ENCODE data around the gene FUT7.
"Not testable (repeated sequence)": the region's sequence is repeated elsewhere in the genome, so short reads cannot be mapped to it uniquely, and the experiment has no call there.

The FUT7 gene

DNA sequence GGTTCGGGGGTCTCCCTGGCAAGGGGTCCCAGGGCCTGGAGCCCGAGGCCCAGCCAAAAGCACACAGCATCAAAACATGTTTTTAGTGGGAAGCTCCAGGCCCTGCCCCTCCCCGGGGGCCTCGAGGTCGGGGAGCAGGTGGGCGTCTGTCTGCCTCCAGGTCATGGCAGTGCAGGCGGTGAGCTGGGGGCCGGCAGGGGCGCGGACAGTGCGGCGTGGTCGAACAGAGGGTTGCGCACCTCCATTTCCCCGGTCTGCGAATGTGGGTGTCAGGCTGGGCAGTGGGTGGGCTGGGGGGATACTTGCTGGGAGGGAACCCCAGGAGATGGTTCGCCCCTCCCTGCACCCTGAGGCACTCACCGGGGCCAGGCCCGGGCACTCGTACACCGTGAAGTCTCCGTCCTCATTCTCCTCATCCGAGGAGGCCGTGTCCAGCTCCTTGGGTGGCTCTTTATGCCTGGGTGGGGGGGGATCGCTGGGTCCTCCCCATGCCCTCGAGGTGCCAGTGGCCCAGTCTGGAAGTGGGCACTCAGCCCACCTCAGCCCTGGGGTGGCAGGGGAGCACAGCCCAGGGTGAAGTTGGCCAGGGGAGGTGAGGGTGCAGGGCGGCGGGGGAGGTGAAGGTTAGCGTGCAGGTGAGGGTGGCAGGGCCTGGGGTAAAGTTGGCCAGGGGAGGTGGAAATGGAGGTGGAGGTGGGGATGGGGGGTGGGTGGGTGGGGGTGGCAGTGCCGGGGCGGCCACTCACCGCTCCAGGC lies 7.9 kb upstream of the FUT7 start:
- DNase-seq = no peak
- intact Hi-C loops (cut with DNase I) = loop anchor here (5.0 kb wide), 2 partner anchors 87 to 252 kb away; partner anchors contain the start of gene LCN12

- DNase-seq = no peak
- intact Hi-C loops (cut with DNase I) = loop anchor here (5.0 kb wide), 2 partner anchors 87 to 252 kb away; partner anchors contain the start of gene LCN12
Observed at GRCh38 chr9:137038916-137039315, 7.0 kb upstream of the FUT7 start.

- DNase-seq = no peak
- intact Hi-C loops (cut with DNase I) = loop anchor here (5.0 kb wide), 2 partner anchors 85 to 250 kb away; partner anchors contain the start of gene LCN12
Observed at GRCh38 chr9:137037483-137037882, 5.6 kb upstream of the FUT7 start.

DNA sequence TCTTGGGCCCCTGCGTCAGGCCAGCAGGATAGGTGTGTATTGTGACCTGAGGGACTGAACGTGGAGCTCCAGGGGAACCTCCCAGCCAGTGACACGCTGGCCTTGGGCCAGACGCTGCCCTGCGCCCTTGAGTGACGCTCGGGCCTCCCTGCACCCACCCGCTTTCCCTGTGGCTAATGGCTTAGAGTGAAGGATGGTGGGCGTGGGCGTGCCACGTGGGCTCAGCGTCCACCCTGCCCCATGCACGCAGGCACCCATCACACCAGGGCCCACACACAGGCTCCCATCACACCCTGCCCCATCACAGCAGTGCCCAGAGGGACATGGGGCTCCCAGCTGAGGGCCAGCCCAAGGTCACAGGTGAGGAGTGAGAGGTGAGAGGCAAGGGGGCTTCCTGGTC lies 5.1 kb upstream of the FUT7 start:
- DNase-seq = no peak
- intact Hi-C loops (cut with DNase I) = loop anchor here (5.0 kb wide), 2 partner anchors 85 to 250 kb away; partner anchors contain the start of gene LCN12

DNA sequence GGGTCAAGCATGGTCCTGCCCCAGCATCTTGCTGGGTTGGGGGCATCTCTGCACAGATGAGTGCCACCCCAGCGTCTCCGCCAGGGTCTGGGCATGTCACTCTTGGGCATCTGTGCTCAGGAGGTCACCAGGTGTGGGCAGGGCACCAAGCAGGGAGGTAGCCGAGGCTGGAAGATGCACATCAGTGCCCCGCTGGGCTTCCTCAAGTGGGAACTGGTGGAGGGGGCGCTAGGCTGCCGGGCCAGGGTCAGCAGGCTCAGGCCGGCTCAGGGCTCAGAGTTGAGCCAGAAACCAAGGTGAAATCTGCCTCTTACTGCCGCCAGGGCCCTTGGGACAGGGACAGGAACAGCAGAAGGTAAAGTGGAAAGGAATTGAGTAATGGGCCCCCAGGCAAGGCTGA lies 4.0 kb upstream of the FUT7 start:
- intact Hi-C loops (cut with DNase I) = loop anchor here (5.0 kb wide), 2 partner anchors 84 to 249 kb away; partner anchors contain the start of gene LCN12
- no peak for DNase-seq

- DNase-seq = no peak
- intact Hi-C loops (cut with DNase I) = loop anchor here (5.0 kb wide), 2 partner anchors 83 to 248 kb away; partner anchors contain the start of gene LCN12
Observed at GRCh38 chr9:137035507-137035834, 3.6 kb upstream of the FUT7 start.

DNA sequence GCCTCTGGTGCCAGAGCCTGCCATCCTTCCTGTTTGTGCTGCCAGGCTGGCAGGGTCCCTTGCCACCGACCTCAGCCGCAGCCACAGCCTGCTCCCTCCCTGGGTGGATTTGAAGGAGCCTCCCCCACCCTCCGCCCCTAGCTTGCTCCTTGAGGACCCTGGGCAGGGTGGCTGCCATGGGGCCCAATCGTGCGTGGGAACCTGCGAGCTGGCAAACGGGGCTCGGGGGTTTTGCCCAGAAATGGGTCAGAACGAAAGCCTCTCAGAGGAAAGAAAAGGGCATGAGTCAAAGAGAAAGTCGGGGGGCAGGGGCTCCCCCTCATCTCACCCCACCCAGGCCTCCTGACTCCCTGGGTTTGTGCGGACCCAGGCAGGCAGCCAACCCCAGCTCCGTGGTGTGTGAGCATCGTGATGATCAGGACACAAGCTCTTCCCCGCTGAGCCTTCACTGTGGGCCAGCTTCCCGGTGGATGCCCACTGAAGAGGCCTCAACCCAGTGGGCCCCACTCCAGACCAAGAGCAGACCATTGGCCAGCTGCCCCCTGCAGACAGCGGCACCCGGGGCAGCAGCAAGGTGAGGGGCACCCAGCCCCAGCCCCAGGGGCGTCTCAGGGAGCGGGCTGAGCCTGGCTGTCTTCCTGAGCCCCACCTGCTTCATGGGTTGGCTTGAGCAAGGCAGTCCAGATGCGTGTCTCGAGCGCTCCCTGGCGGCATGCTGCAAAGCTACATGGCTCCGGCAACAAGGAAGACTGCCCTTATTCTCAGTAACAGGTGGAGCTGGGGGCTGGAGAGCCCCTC lies 3.0 kb upstream of the FUT7 start:
- peak; percentile 81 to 95 (median 90) for DNase-seq
- intact Hi-C loops (cut with DNase I) = loop anchor here (5.0 kb wide), 2 partner anchors 83 to 248 kb away; partner anchors contain the start of gene LCN12

GRCh38 chr9:137034039-137034708 lies 2.3 kb upstream of the FUT7 start:
- intact Hi-C loops (cut with DNase I) = no loop called here
- no peak for DNase-seq

DNA sequence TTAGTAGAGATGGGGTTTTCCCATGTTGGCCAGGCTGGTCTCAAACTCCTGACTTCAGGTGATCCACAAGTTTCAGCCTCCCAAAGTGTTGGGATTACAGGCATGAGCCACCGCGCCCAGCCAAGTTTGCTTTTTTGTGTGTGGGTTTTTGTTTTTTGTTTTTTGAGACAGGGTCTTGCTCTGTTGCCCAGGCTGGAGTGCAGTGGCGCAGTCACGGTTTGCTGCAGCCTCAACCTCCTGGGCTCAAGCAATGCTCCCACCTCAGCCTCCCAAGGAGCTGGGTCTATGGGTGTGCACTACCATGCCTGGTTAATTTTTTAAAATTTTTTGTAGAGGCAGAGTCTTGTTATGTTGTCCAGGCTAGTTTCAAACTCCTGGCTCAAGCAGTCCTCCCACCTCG lies 1.6 kb upstream of the FUT7 start:
- DNase-seq; intact Hi-C loops (cut with DNase I): not testable (repeated sequence)

GRCh38 chr9:137032858-137033257 lies 970 bp upstream of the FUT7 start:
- intact Hi-C loops (cut with DNase I) = no loop called here
- no peak for DNase-seq

DNA sequence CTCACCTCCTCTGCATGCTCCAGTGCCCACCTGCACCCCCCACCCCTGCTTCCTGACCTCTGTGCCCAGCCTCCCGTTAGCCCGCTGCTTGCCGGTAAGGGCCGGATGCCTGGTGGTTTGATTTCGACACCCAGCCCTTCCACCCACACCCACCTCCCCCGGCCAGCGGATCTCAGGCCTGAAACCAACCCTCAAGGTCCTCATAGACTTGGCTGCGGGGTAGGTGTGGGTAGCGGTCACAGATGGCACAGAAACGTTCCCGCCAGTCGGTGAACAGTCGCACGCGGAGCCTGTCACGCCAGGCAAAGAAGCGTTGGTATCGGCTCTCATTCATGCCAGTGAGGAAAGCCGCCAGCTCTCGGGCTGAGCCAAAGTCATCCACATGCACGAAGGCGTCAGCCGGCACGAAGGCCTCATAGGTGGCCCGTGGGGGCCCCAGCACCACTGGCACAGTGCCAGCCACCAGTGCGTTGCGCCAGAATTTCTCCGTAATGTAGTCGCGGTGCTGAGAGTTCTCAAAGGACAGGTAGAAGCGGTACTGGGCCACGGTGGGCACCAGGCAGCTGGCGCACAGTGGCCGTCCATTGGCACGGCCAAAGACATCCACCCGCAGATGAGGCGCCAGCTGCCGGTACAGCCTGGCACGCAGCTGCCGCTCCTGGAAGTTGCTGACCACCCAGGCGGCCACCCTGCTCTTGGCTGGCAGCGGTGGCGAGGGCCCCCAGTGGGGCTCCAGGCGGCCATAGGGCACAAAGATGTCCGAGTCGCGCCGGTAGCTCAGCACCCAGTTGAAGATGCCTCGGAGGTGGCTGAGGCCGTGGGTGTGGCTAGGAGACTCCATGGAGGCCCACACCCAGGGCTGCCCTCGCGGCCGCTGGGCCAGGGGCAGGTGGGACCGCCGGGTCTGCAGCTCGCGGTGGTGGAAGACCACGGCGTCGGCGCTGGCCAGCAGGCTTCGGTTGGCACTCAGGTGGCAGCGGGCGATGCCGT lies 1.1 kb downstream of the FUT7 start:
- intact Hi-C loops (cut with DNase I) = no loop called here
- DNase-seq = peak in 1 of 42 donors; percentile 42

GRCh38 chr9:137030006-137030405 lies 1.9 kb downstream of the FUT7 start:
- no peak for DNase-seq
- intact Hi-C loops (cut with DNase I) = no loop called here

- DNase-seq = peak; percentile 69 to 95 (median 87)
Observed at GRCh38 chr9:137029058-137029936, 2.6 kb downstream of the FUT7 start.

DNA sequence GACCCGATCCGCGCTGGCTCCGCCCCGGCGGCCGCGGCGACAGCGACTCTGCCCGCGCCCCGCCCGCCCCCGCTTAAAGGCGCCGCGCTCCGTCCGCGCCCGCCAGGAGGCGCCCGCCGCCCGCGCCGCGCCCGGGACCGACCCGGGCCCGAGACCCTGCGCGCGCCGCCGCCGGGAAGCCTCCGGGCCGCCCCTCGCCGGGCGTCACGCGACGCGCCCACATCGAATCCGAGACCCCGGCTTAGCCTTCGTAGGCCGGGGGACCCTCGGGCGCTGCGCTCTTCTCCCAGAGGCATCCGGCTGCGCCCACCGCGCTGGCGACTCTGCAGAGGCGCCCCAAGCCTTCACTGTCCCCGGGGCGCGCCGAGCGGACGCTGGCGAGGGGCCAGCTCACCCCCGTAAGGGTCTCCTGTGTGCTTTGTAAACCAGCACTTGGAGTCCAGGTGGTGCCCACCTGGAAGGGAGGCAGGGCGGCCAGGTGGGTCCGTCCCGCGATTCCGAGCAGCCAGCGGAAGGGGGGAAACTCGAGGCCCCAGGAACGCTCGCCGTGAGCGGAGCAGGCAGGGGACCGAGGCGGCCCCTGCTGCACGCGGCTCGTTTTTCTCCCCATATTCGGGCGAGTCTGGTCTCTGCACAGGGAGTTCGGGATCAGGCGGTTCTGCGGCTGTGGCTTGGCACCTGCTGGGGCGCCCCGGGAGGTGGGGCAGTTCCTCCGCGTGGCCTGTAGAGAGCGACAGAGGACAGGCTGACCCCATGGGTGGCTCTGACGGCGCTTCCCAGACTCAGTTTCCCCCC lies 3.4 kb downstream of the FUT7 start:
- intact Hi-C loops (cut with DNase I) = no loop called here
- DNase-seq = peak; percentile 53 to 90 (median 81)

More at GRCh38 chr9:137029058-137029936, 2.6 kb downstream of the FUT7 start:
- intact Hi-C loops (cut with DNase I) = no loop called here

GRCh38 chr9:137027369-137028262 lies 4.3 kb downstream of the FUT7 start, which contains the start of gene ABCA2:
ABCA2 (minus strand) TSS chr9:137028237; CDS start chr9:137028140, 97 bp downstream.
- peak in 2 of 42 donors; percentile 19 to 53 for DNase-seq
- intact Hi-C loops (cut with DNase I) = no loop called here
